Breast epithelium (tissue), 3 donors: ENCODE measurements around the gene C4BPB.

ENCODE experiments used
- CTCF ChIP-seq, 3 donors: fragments of 450-650 bp; IDR thresholded peaks; one replicate each; pipeline ENCODE4 v1.5.1; 2016 to 2017; ENCODE audit warnings: antibody characterized with exemption in 3 of 3, mild to moderate bottlenecking in 3 of 3, moderate library complexity in 3 of 3
- POLR2A ChIP-seq: fragments of 450-650 bp; IDR thresholded peaks from one replicate; pipeline ENCODE4 v1.6.1; 2016; ENCODE audit warnings: antibody characterized with exemption, mild to moderate bottlenecking, moderate library complexity
- POLR2AphosphoS5 ChIP-seq, 3 donors: sonication (generic); formaldehyde crosslinking; IDR thresholded peaks; one replicate each; pipeline ENCODE4 v1.6.1; 2017; ENCODE audit warnings: antibody characterized with exemption in 3 of 3

GRCh38 chr1:207103892-207104373 lies 15.3 kb downstream of the C4BPB start, which contains the start of gene C4BPA:
- TF ChIP-seq CTCF (IDR thresholded peaks at IDR 0.05) (no peak), POLR2A (no peak), POLR2AphosphoS5 (IDR thresholded peaks at IDR 0.05) (no peak)
